GM12875 (cell line): Measurements from ENCODE around the gene PLEKHG4B.

Experiments
- H3K4me3 ChIP-seq: one replicate; pipeline ENCODE4 v1.5.1; 2011; ENCODE audit warnings: low read depth, low read length, control low read depth
- CTCF ChIP-seq: IDR thresholded peaks from 2 replicates; pipeline ENCODE4 v1.5.1; 2011; ENCODE audit warnings: low read depth, mild to moderate bottlenecking, control low read depth, inconsistent platforms, low read length, moderate library complexity, borderline replicate concordance; ENCODE audit not compliant: insufficient read depth

The PLEKHG4B gene

GRCh38 chr5:104778-105296, 12.9 kb downstream of the PLEKHG4B start:
- TF ChIP-seq CTCF = no peak
- H3K4me3 ChIP-seq = no peak overlapping the region

GRCh38 chr5:105504-106070, 13.6 kb downstream of the PLEKHG4B start:
- no peak for TF ChIP-seq CTCF
- no peak overlapping the region for H3K4me3 ChIP-seq

- no peak for TF ChIP-seq CTCF
- no peak overlapping the region for H3K4me3 ChIP-seq
These were observed 14.6 kb downstream of the PLEKHG4B start for GRCh38 chr5:106587-106986.

- TF ChIP-seq CTCF = no peak
- H3K4me3 ChIP-seq = no peak overlapping the region
These were observed 15.6 kb downstream of the PLEKHG4B start for GRCh38 chr5:107526-107925.

- no peak for TF ChIP-seq CTCF
- no peak overlapping the region for H3K4me3 ChIP-seq
These were observed 17.9 kb downstream of the PLEKHG4B start for GRCh38 chr5:109826-110225.

GRCh38 chr5:110270-110888, 18.4 kb downstream of the PLEKHG4B start:
- H3K4me3 ChIP-seq = no peak overlapping the region
- TF ChIP-seq CTCF = no peak

- H3K4me3 ChIP-seq = no peak overlapping the region
- TF ChIP-seq CTCF = no peak
These were observed 19.2 kb downstream of the PLEKHG4B start for GRCh38 chr5:111171-111570.
